ENCODE data around the gene SORCS3.

- TF ChIP-seq CTCF (IDR thresholded peaks at IDR 0.05; ENCODE audit: insufficient read depth, low read length, poor library complexity, severe bottlenecking) (no peak), EZH2phosphoT487 (conservative IDR thresholded peaks at IDR 0.05; ENCODE audit: low read length) (no peak)
Observed at GRCh38 chr10:105109164-105109563, 468.1 kb downstream of the SORCS3 start.
